ENCODE data around the gene OR6N2. TPM values are rescaled to one million over a fixed set of nuclear protein-coding genes. Genes with fewer than 3 reads are reported as not detected.

OR6N2 gene
- total and polyA plus RNA-seq, 9 of the 15 experiments (the other 6 are each of a cell fraction or from before 2014, with no cell fraction given) = not detected

GRCh38 chr1:158818560-158818959 lies 37.6 kb upstream of the OR6N2 start (continued):
- TF ChIP-seq CREB3 (tag; conservative IDR thresholded peaks at IDR 0.05; ENCODE audit: low read depth) (0 out of 2 replicates have a peak, but pooled peaks have one; percentile 46), TFAP4 (CRISPR knock-in tag; IDR thresholded peaks at IDR 0.05; ENCODE audit: borderline replicate concordance) (no peak), ELF4 (CRISPR knock-in tag; IDR thresholded peaks at IDR 0.05) (peak; percentile 11; the same call in 1 of the 2 replicates), THRB (CRISPR knock-in tag; conservative IDR thresholded peaks at IDR 0.05) (0 out of 2 replicates have a peak, but pooled peaks have one; percentile 18), SRSF9 (IDR thresholded peaks at IDR 0.05; ENCODE audit: borderline replicate concordance, low read depth, low read length) (no peak), ZNF239 (CRISPR knock-in tag; IDR thresholded peaks at IDR 0.05) (peak; percentile 50), HIVEP1 (CRISPR knock-in tag; IDR thresholded peaks at IDR 0.05) (0 out of 2 replicates have a peak, but pooled peaks have one; percentile 12), ZNF449 (CRISPR knock-in tag; IDR thresholded peaks at IDR 0.05) (0 out of 2 replicates have a peak, but pooled peaks have one; percentile 11), ATF4 (CRISPR knock-in tag; IDR thresholded peaks at IDR 0.05) (peak; percentile 20; the same call in 1 of the 2 replicates), ZKSCAN8 (CRISPR knock-in tag; IDR thresholded peaks at IDR 0.05) (0 out of 2 replicates have a peak, but pooled peaks have one; percentile 50), KLF6 (CRISPR knock-in tag; IDR thresholded peaks at IDR 0.05; ENCODE audit: borderline replicate concordance) (peak; percentile 29; the same call in 1 of the 2 replicates), SMARCE1 (IDR thresholded peaks at IDR 0.05) (0 out of 2 replicates have a peak, but pooled peaks have one; percentile 24), NFE2L1 (tag; IDR thresholded peaks at IDR 0.05; ENCODE audit: borderline replicate concordance, low read depth) (0 out of 2 replicates have a peak, but pooled peaks have one; percentile 2), ZNF766 (CRISPR knock-in tag; conservative IDR thresholded peaks at IDR 0.05) (peak; percentile 59; the same call in 1 of the 2 replicates), HINFP (tag; conservative IDR thresholded peaks at IDR 0.05; ENCODE audit: low read depth) (0 out of 2 replicates have a peak, but pooled peaks have one; percentile 49), BHLHE40 (IDR thresholded peaks at IDR 0.05; ENCODE audit: low read length) (no peak), XRCC5 (IDR thresholded peaks at IDR 0.05; ENCODE audit: low read depth, low read length) (no peak), SMAD4 (CRISPR knock-in tag; conservative IDR thresholded peaks at IDR 0.05) (peak; percentile 39; the same call in 1 of the 2 replicates), HSF4 (CRISPR knock-in tag; IDR thresholded peaks at IDR 0.05; ENCODE audit: borderline replicate concordance) (peak; percentile 71; the same call in 1 of the 2 replicates), ZNF347 (CRISPR knock-in tag; IDR thresholded peaks at IDR 0.05; ENCODE audit: low read depth) (no peak)

All from K562 (cell line).